HepG2 (cell line): ENCODE data around the gene KLHL36. TPM values are rescaled to one million over a fixed set of nuclear protein-coding genes. Genes with fewer than 3 reads are reported as not detected.

Source experiments
- CBX1 ChIP-seq: IDR thresholded peaks from one replicate; pipeline ENCODE4 v1.6.1; 2016; ENCODE audit warnings: antibody characterized with exemption, low read depth
- DMAP1 ChIP-seq: IDR thresholded peaks from 2 replicates; pipeline ENCODE4 v1.6.1; 2016
- EZH2 ChIP-seq: conservative IDR thresholded peaks from 2 replicates; pipeline ENCODE4 v1.6.1; 2012; ENCODE audit warnings: mild to moderate bottlenecking, low read depth, low read length, moderate library complexity
- FOXA1 ChIP-seq, 2 experiments: fragments of 450-650 bp in 1 of 2; sonication (generic) in 1 of 2; formaldehyde crosslinking in 1 of 2; IDR thresholded peaks; 2 replicates each; pipeline versions ENCODE4 v1.4.0 to v1.6.1; 2016 to 2020; ENCODE audit warnings: missing genetic modification reagents in 1 of 2
- GABPA ChIP-seq, 2 experiments: IDR thresholded peaks; 2 replicates each; pipeline ENCODE4 v1.6.1; 2011 to 2016; ENCODE audit warnings: low read depth in 2 of 2, low read length in 1 of 2, missing biosample characterization in 1 of 2, missing genetic modification characterization in 1 of 2
- IRF2 ChIP-seq: IDR thresholded peaks from 2 replicates; pipeline ENCODE4 v1.6.1; 2018; ENCODE audit warnings: missing genetic modification reagents, missing compliant biosample characterization
- KDM2A ChIP-seq: sonication (generic); formaldehyde crosslinking; IDR thresholded peaks from 2 replicates; pipeline ENCODE4 v1.4.0; 2020; ENCODE audit warnings: low read depth, missing genetic modification reagents, borderline replicate concordance
- MIER3 ChIP-seq: IDR thresholded peaks from 2 replicates; pipeline ENCODE4 v1.6.1; 2016; ENCODE audit warnings: missing compliant biosample characterization, borderline replicate concordance
- SAFB2 ChIP-seq: sonication (generic); formaldehyde crosslinking; IDR thresholded peaks from 2 replicates; pipeline ENCODE4 v1.5.1; 2020; ENCODE audit warnings: missing genetic modification reagents, low read depth, mild to moderate bottlenecking, borderline replicate concordance
- SNRNP70 ChIP-seq: fragments of 200-400 bp; formaldehyde crosslinking; IDR thresholded peaks from 2 replicates; pipeline ENCODE4 v1.6.1; 2017; ENCODE audit warnings: mild to moderate bottlenecking, low read depth, low read length, moderate library complexity
- ZBTB42 ChIP-seq: sonication (generic); formaldehyde crosslinking; IDR thresholded peaks from 2 replicates; pipeline ENCODE4 v1.5.0; 2020; ENCODE audit warnings: mild to moderate bottlenecking, missing genetic modification reagents
- ZC3H13 ChIP-seq: sonication (generic); formaldehyde crosslinking; IDR thresholded peaks from 2 replicates; pipeline ENCODE4 v1.8.1; 2023; ENCODE audit warnings: mild to moderate bottlenecking, missing genetic modification reagents, moderate library complexity
- ZNF224 ChIP-seq: sonication (generic); formaldehyde crosslinking; IDR thresholded peaks from 2 replicates; pipeline ENCODE4 v1.5.0; 2020; ENCODE audit warnings: mild to moderate bottlenecking, missing genetic modification reagents
- ZNF225 ChIP-seq: sonication (generic); formaldehyde crosslinking; IDR thresholded peaks from 2 replicates; pipeline ENCODE4 v1.4.0; 2020; ENCODE audit warnings: mild to moderate bottlenecking, missing genetic modification reagents
- ZNF260 ChIP-seq: sonication (generic); formaldehyde crosslinking; IDR thresholded peaks from 2 replicates; pipeline ENCODE4 v1.4.0; 2020; ENCODE audit warnings: missing genetic modification reagents, low read depth, mild to moderate bottlenecking, borderline replicate concordance
- ZNF44 ChIP-seq: sonication (generic); formaldehyde crosslinking; IDR thresholded peaks from 2 replicates; pipeline ENCODE4 v1.5.1; 2020; ENCODE audit warnings: mild to moderate bottlenecking, missing genetic modification reagents
- ZNF543 ChIP-seq: sonication (generic); formaldehyde crosslinking; IDR thresholded peaks from 2 replicates; pipeline ENCODE4 v1.4.0; 2020; ENCODE audit warnings: mild to moderate bottlenecking, missing genetic modification reagents
- ZNF570 ChIP-seq: sonication (generic); formaldehyde crosslinking; IDR thresholded peaks from 2 replicates; pipeline ENCODE4 v1.4.0; 2020; ENCODE audit warnings: mild to moderate bottlenecking, missing genetic modification reagents, borderline replicate concordance
- ZNF660 ChIP-seq: sonication (generic); formaldehyde crosslinking; IDR thresholded peaks from 2 replicates; pipeline ENCODE4 v1.5.1; 2020; ENCODE audit warnings: mild to moderate bottlenecking, low read depth, missing genetic modification reagents, borderline replicate concordance
- ZNF773 ChIP-seq: sonication (generic); formaldehyde crosslinking; IDR thresholded peaks from 2 replicates; pipeline ENCODE4 v1.4.0; 2020; ENCODE audit warnings: missing genetic modification reagents, borderline replicate concordance
- polyA plus RNA-seq, 8 experiments: library from polyadenylated mRNA; depleted of rRNA in 3 of 8; stranded (reverse) in 7 of 8; unstranded in 1 of 8; fragments of >200 nt; fragmentation: Illumina TruSeq in 4 of 8; extraction: Trizol in 4 of 8; gene quantifications; 2 replicates each; pipeline versions ENCODE4 v1.2.1 to v1.2.3, GENCODE V29; 2011 to 2016; ENCODE audit warnings: low read depth in 4 of 8, missing spikeins in 1 of 8, mixed read lengths in 1 of 8; ENCODE audit not compliant: insufficient read depth in 1 of 8
- total RNA-seq, 5 experiments: library from RNA; depleted of rRNA; stranded (reverse); fragments of >200 nt; fragmentation: Illumina TruSeq; extraction: Trizol; gene quantifications; 2 replicates each; pipeline ENCODE4 v1.2.3, GENCODE V29; 2016; ENCODE audit warnings: low read depth in 1 of 5
- TF ChIP-seq, protein P1 (sequence below): sonication (generic); formaldehyde crosslinking; IDR thresholded peaks from 2 replicates; pipeline ENCODE4 v1.4.0; 2020; ENCODE audit warnings: mild to moderate bottlenecking, low read depth, missing genetic modification reagents
- TF ChIP-seq, protein P2 (sequence below): sonication (generic); formaldehyde crosslinking; IDR thresholded peaks from 2 replicates; pipeline ENCODE4 v1.9.0; 2022; ENCODE audit warnings: missing genetic modification reagents, mild to moderate bottlenecking, borderline replicate concordance
- TF ChIP-seq, protein P3 (sequence below): sonication (generic); formaldehyde crosslinking; IDR thresholded peaks from 2 replicates; pipeline ENCODE4 v1.4.0; 2020; ENCODE audit warnings: missing genetic modification reagents
- TF ChIP-seq, protein P4 (sequence below): sonication (generic); formaldehyde crosslinking; IDR thresholded peaks from 2 replicates; pipeline ENCODE4 v1.5.0; 2020; ENCODE audit warnings: missing genetic modification reagents, mild to moderate bottlenecking, borderline replicate concordance

The KLHL36 gene
- total and polyA plus RNA-seq, 2 of the 13 experiments (the other 11 are each of a cell fraction or from before 2014, with no cell fraction given), result 24.3 to 26.0 TPM

DNA sequence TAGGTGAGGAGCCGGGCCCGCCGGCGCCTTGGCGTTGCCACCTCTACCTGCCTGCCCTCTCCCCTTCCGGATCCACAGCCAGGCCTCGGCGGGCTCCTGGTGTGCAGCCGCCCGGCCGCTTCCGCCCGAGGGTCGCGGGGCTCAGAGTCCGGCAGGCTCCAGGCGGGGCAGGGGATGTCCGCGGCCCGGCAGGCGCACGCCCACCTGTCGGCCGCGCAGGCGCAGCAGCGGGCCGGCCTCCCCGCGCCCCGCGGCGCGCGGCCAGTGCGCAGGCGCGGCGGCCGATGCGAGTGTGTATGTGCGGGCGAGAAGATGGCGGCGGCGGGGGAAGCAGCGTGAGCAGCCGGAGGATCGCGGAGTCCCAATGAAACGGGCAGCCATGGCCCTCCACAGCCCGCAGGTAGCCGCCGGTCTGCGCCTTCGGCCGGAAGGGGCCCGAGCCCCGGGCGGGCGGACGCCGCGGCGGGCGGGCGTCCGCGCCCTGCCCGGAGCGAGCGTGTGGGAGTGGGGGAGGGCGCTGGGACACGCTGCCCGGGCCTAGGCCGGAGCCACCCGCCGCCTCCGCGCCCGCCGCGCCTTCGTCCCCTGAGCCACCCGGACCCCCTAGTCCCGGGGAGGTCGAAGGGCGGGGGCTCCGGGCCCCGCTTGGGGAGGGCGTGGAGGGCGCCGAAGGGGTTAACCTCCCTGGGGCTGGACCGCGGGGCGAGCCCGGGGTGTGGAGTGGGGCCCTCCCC, 51.6 kb downstream of the KLHL36 start, which contains the start of gene USP10 (continued):
- peak; percentile 83 for TF ChIP-seq GABPA (IDR thresholded peaks at IDR 0.05; ENCODE audit: low read depth, low read length)
- peak; percentile 81 for TF ChIP-seq GABPA (CRISPR knock-in tag; IDR thresholded peaks at IDR 0.05; ENCODE audit: low read depth)
- no peak for TF ChIP-seq ZBTB42 (CRISPR knock-in tag)
- TF ChIP-seq SNRNP70, result no peak
- TF ChIP-seq, protein P1, sequence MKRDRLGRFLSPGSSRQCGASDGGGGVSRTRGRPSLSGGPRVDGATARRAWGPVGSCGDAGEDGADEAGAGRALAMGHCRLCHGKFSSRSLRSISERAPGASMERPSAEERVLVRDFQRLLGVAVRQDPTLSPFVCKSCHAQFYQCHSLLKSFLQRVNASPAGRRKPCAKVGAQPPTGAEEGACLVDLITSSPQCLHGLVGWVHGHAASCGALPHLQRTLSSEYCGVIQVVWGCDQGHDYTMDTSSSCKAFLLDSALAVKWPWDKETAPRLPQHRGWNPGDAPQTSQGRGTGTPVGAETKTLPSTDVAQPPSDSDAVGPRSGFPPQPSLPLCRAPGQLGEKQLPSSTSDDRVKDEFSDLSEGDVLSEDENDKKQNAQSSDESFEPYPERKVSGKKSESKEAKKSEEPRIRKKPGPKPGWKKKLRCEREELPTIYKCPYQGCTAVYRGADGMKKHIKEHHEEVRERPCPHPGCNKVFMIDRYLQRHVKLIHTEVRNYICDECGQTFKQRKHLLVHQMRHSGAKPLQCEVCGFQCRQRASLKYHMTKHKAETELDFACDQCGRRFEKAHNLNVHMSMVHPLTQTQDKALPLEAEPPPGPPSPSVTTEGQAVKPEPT (CRISPR knock-in tag), result 0 out of 2 replicates have a peak, but pooled peaks have one; percentile 58
- TF ChIP-seq, protein P2, sequence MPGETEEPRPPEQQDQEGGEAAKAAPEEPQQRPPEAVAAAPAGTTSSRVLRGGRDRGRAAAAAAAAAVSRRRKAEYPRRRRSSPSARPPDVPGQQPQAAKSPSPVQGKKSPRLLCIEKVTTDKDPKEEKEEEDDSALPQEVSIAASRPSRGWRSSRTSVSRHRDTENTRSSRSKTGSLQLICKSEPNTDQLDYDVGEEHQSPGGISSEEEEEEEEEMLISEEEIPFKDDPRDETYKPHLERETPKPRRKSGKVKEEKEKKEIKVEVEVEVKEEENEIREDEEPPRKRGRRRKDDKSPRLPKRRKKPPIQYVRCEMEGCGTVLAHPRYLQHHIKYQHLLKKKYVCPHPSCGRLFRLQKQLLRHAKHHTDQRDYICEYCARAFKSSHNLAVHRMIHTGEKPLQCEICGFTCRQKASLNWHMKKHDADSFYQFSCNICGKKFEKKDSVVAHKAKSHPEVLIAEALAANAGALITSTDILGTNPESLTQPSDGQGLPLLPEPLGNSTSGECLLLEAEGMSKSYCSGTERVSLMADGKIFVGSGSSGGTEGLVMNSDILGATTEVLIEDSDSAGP (CRISPR knock-in tag), result 0 out of 2 replicates have a peak, but pooled peaks have one; percentile 51
- TF ChIP-seq SAFB2 (CRISPR knock-in tag), result 0 out of 2 replicates have a peak, but pooled peaks have one; percentile 54
- TF ChIP-seq FOXA1 (IDR thresholded peaks at IDR 0.05), result no peak
- no peak for TF ChIP-seq FOXA1 (CRISPR knock-in tag; IDR thresholded peaks at IDR 0.05)
- TF ChIP-seq, protein P3, sequence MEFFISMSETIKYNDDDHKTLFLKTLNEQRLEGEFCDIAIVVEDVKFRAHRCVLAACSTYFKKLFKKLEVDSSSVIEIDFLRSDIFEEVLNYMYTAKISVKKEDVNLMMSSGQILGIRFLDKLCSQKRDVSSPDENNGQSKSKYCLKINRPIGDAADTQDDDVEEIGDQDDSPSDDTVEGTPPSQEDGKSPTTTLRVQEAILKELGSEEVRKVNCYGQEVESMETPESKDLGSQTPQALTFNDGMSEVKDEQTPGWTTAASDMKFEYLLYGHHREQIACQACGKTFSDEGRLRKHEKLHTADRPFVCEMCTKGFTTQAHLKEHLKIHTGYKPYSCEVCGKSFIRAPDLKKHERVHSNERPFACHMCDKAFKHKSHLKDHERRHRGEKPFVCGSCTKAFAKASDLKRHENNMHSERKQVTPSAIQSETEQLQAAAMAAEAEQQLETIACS (CRISPR knock-in tag), result no peak; the same call in 1 of the 2 replicates
- no peak for TF ChIP-seq EZH2
- TF ChIP-seq, protein P4, sequence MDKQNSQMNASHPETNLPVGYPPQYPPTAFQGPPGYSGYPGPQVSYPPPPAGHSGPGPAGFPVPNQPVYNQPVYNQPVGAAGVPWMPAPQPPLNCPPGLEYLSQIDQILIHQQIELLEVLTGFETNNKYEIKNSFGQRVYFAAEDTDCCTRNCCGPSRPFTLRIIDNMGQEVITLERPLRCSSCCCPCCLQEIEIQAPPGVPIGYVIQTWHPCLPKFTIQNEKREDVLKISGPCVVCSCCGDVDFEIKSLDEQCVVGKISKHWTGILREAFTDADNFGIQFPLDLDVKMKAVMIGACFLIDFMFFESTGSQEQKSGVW (CRISPR knock-in tag), result no peak
- no peak for TF ChIP-seq ZNF225 (CRISPR knock-in tag)
- no peak; the same call in 1 of the 2 replicates for TF ChIP-seq ZNF224 (CRISPR knock-in tag)
- 0 out of 2 replicates have a peak, but pooled peaks have one; percentile 62 for TF ChIP-seq ZNF543 (CRISPR knock-in tag)
- peak; percentile 72; the same call in 1 of the 2 replicates for TF ChIP-seq IRF2 (CRISPR knock-in tag)
- peak; percentile 73 for TF ChIP-seq DMAP1
- TF ChIP-seq CBX1, result peak; percentile 58
- no peak for TF ChIP-seq ZNF570
- peak; percentile 83 for TF ChIP-seq ZC3H13 (CRISPR knock-in tag)
- no peak for TF ChIP-seq ZNF660 (CRISPR knock-in tag)
- 0 out of 2 replicates have a peak, but pooled peaks have one; percentile 54 for TF ChIP-seq ZNF773 (CRISPR knock-in tag)
- no peak for TF ChIP-seq MIER3 (CRISPR knock-in tag)
- 0 out of 2 replicates have a peak, but pooled peaks have one; percentile 86 for TF ChIP-seq ZNF44 (CRISPR knock-in tag)
- TF ChIP-seq KDM2A (CRISPR knock-in tag), result peak; percentile 82
- TF ChIP-seq ZNF260 (CRISPR knock-in tag), result no peak
